GM12891 (cell line): ENCODE results near the gene LHCGR.

Experiments used
- PAX5 ChIP-seq: IDR thresholded peaks from 2 replicates; pipeline ENCODE4 v1.6.1; 2011; ENCODE audit warnings: low read length, moderate library complexity, mild to moderate bottlenecking; ENCODE audit not compliant: insufficient read depth, severe bottlenecking
- POLR2A ChIP-seq: IDR thresholded peaks from 2 replicates; pipeline ENCODE4 v1.6.1; 2011; ENCODE audit warnings: low read depth, low read length, control low read depth
- POLR2AphosphoS5 ChIP-seq: IDR thresholded peaks from 2 replicates; pipeline ENCODE4 v1.6.1; 2011; ENCODE audit warnings: low read depth, low read length, control low read depth
- POU2F2 ChIP-seq: IDR thresholded peaks from 2 replicates; pipeline ENCODE4 v1.6.1; 2011; ENCODE audit warnings: low read depth, mild to moderate bottlenecking, control low read depth, low read length, moderate library complexity
- SPI1 ChIP-seq: IDR thresholded peaks from 2 replicates; pipeline ENCODE4 v1.6.1; 2011; ENCODE audit warnings: low read depth, low read length, control low read depth
- TAF1 ChIP-seq: IDR thresholded peaks from 2 replicates; pipeline ENCODE4 v1.6.1; 2011; ENCODE audit warnings: low read depth, low read length, control low read depth

GRCh38 chr2:48725696-48726494, 29.6 kb downstream of the LHCGR start:
- TF ChIP-seq POLR2AphosphoS5 (no peak), POLR2A (no peak), TAF1 (no peak), PAX5 (no peak), POU2F2 (no peak), SPI1 (0 out of 2 replicates have a peak, but pooled peaks have one; percentile 3)
